Measurements from ENCODE around the gene POC1B.

- TF ChIP-seq CTCF (IDR thresholded peaks at IDR 0.05) (no peak), POLR2A (IDR thresholded peaks at IDR 0.05) (no peak)
These were observed 111.0 kb downstream of the POC1B start for GRCh38 chr12:89414851-89415250.

All from Peyer's patch (tissue), 4 donors.